Ascending aorta (tissue), 2 donors: ENCODE results near the gene NCK2. TPM values are rescaled to one million over a fixed set of nuclear protein-coding genes. Genes with fewer than 3 reads are reported as not detected.

ENCODE experiments used
- DNase-seq, 2 donors: peaks; one replicate each; pipeline ENCODE4 v3.0.0-alpha.2; 2019; ENCODE audit warnings: low spot score in 2 of 2
- H3K27ac ChIP-seq, 2 donors: fragments of 200-600 bp; sonication (generic); one replicate each; pipeline ENCODE4 v1.5.1; 2016 to 2017; ENCODE audit warnings: mild to moderate bottlenecking in 1 of 2
- H3K27me3 ChIP-seq: fragments of 200-600 bp; sonication (generic); one replicate; pipeline ENCODE4 v1.5.1; 2017
- H3K36me3 ChIP-seq, 2 donors: fragments of 200-600 bp; sonication (generic); one replicate each; pipeline ENCODE4 v1.5.1; 2016
- H3K4me1 ChIP-seq, 2 donors: fragments of 200-600 bp; sonication (generic); one replicate each; pipeline ENCODE4 v1.5.1; 2016 to 2017; ENCODE audit warnings: mild to moderate bottlenecking in 1 of 2
- H3K4me3 ChIP-seq, 2 donors: fragments of 200-600 bp; sonication (generic); one replicate each; pipeline ENCODE4 v1.5.1; 2016 to 2017; ENCODE audit warnings: mild to moderate bottlenecking in 1 of 2
- H3K9me3 ChIP-seq, 2 donors: fragments of 200-600 bp; sonication (generic); one replicate each; pipeline ENCODE4 v1.5.1; 2016
- CTCF ChIP-seq, 3 experiments: fragments of 200-600 bp in 2 of 3; fragments of 450-650 bp in 1 of 3; sonication (generic) in 2 of 3; IDR thresholded peaks; one replicate each; pipeline ENCODE4 v1.5.1; 2016 to 2019; ENCODE audit warnings: antibody characterized with exemption in 3 of 3, mild to moderate bottlenecking in 1 of 3, moderate library complexity in 1 of 3
- intact Hi-C: fragments of 100-400 bp; cut with DNase I; formaldehyde crosslinking; loops from one replicate; pipeline ENCODE4 v1.15.1; 2023
- total RNA-seq: library from RNA; depleted of rRNA; stranded (reverse); fragments of >200 nt; gene quantifications from one replicate; pipeline ENCODE4 v1.1.0, GENCODE V29; 2016

Gene NCK2
- total RNA-seq, 1 donor from 2014 or later: 57.6 TPM

GRCh38 chr2:105843476-105844374 lies 99.0 kb downstream of the NCK2 start:
- H3K4me1 ChIP-seq: no peaks in the 10 kb centered on the region
- H3K9me3 ChIP-seq: no peaks in the 10 kb centered on the region
- no peak for DNase-seq
- intact Hi-C loops: no loop called here
- H3K27me3 ChIP-seq: no peaks in the 10 kb centered on the region
- no peak for TF ChIP-seq CTCF (IDR thresholded peaks at IDR 0.05)
- no peak overlapping the region for H3K4me3 ChIP-seq
- H3K27ac ChIP-seq: no peak overlapping the region
- H3K36me3 ChIP-seq: no peaks in the 10 kb centered on the region

DNA sequence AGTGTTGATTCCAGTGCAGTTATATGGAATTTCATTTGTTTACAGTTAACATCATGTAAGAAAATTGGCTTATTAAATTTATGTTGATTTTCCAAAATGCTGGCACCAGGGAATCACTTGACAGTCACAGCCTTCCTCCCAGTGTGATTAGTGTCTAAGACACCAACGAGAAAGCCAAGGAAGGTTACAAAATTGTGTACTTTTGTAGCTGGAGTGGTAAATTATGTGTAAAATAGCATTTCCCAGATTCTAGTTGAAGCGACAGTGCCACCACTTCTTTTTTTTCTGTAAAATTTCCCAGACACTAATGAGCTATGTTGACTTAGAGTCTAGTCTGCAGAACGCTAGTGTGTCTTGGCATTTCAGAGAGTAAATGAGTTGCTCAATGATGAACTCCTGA lies 101.3 kb downstream of the NCK2 start:
- Histone ChIP-seq H3K9me3 (no peaks in the 10 kb centered on the region), H3K4me3 (no peak overlapping the region), H3K36me3 (no peaks in the 10 kb centered on the region), H3K4me1 (no peaks in the 10 kb centered on the region), H3K27me3 (no peaks in the 10 kb centered on the region), H3K27ac (no peak overlapping the region)
- no peak for TF ChIP-seq CTCF (IDR thresholded peaks at IDR 0.05)
- DNase-seq: no peak
- intact Hi-C loops: no loop called here

DNA sequence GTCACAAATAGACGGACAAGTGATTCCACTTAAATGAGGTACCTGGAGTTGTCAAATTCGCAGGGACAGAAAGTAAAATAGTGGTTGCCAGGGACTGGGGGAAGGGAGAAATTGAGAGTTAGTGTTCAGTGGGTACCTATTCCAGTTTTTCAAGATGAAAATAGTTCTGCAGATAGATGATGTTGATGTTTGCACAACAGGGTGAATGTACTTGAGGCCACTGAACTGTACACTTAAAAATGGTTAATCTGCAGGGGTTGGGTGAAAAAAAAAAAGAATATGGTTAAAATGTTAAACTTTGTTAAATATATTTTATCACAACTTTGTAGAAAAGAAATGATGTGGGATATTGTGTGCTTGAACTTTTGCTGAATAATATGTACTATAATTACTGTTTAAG lies 102.3 kb downstream of the NCK2 start:
- Histone ChIP-seq H3K36me3 (no peaks in the 10 kb centered on the region), H3K4me3 (no peak overlapping the region), H3K9me3 (no peaks in the 10 kb centered on the region), H3K27me3 (no peaks in the 10 kb centered on the region), H3K4me1 (no peaks in the 10 kb centered on the region), H3K27ac (no peak overlapping the region)
- no peak for DNase-seq
- TF ChIP-seq CTCF (IDR thresholded peaks at IDR 0.05): no peak
- intact Hi-C loops: no loop called here

DNA sequence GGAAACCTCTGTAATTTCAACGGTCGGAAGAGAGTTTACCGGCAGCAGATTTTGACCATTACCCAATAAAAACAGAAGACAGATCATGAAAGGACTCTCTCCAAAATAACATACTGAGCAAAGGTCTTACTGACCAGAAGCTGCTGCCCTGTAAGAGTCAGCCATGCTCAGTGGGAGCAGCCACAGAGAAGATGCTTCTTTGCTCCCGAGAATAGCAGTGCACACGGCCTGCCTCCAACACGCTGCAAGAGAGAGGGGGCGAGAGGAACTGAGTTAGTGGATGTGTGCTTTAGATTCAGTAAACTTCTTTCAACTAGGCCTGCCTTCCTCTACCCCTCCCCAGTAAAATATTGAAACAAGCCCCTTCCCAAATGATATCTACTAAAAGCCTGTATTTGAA lies 103.7 kb downstream of the NCK2 start:
- Histone ChIP-seq H3K27me3 (no peaks in the 10 kb centered on the region), H3K4me3 (no peak overlapping the region)
- intact Hi-C loops: no loop called here

DNA sequence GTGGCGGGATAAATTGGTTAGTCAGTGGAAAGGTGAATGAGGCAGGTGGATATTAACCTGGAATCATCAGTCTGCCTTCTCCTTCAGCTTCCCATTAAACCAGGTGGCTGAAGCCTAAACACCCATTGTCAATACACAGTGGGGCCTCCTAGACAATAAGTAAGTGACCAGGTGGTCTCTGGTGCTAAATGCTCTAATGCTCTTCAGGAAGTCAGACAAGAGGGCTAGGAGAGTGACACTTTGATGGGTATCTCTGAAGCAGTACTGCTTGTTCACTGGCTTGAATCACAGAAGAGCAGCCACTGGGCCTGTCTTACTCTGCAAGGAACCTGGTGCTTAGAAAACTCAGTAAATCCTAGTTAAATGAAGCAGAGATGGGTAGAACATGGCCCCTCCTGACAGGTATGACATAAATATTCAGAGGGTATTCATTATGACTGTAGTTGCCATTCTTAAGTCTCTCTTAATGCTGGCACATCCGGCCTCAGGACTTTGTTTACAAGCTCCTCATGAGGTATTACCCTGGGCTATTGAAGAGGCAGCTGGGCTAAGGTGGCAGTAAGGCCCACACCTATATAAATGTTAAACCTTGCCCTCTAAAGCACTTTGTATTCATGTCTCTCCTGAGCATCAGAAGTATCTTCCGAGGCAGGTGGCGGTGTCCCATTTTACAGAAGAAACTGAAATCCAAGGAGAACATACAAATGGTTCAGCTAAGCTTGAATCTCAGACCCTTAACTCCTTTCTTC lies 104.9 kb downstream of the NCK2 start:
- no peak for DNase-seq
- H3K4me1 ChIP-seq: no peaks in the 10 kb centered on the region
- H3K4me3 ChIP-seq: no peak overlapping the region
- H3K9me3 ChIP-seq: no peaks in the 10 kb centered on the region
- H3K27me3 ChIP-seq: no peaks in the 10 kb centered on the region
- H3K36me3 ChIP-seq: no peaks in the 10 kb centered on the region
- intact Hi-C loops: no loop called here
- H3K27ac ChIP-seq: no peak overlapping the region
- no peak for TF ChIP-seq CTCF (IDR thresholded peaks at IDR 0.05)

More for the DNA sequence above, 103.7 kb downstream of the NCK2 start:
- Histone ChIP-seq H3K9me3 (no peaks in the 10 kb centered on the region), H3K4me1 (no peaks in the 10 kb centered on the region), H3K27ac (no peak overlapping the region), H3K36me3 (no peaks in the 10 kb centered on the region)
- no peak for DNase-seq
- TF ChIP-seq CTCF (IDR thresholded peaks at IDR 0.05): no peak
